ENCODE data around the gene SLC2A13.
"Not testable (repeated sequence)": the region's sequence is repeated elsewhere in the genome, so short reads cannot be mapped to it uniquely, and the experiment has no call there.

The SLC2A13 gene

DNA sequence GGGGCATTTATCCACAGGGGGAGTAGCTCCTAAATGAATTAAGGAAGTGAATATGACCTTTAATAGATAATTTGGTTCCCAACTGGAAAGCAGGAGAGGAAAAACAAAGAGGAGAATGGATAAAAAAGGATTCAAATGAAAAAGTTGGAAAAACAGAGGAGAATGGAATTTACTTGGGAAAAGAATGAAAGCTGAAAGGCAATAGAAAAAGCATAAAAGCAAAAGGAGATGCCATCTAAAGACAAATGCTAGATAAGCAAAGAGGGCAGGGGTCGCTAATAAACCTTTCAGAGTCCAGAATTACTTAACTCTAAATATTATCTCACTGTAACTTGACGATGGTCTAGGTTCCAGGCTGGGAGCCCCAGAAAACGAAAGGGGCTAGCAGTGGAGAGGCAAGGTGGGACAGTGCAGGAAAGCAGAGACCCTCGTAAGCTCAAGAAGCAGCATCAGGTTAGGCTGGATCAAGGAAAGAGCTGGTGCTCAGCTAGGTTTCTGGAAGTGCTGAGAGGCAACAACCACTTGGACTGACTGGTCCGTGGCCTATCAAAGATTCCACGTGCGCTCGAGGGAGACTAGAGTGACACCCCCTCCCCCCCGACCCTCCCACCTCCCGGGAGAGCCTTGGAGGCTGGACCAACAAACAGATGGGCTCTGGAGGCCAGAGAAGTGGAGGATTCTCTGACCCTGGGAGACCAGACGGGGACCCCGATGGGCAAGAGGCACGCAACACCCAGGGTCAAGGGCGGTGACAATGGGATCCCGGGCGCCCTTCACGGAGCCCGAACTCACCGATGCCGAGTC, 1.2 kb downstream of the SLC2A13 start:
- DNase-seq (ENCODE audit: low spot score) = no peak

DNA sequence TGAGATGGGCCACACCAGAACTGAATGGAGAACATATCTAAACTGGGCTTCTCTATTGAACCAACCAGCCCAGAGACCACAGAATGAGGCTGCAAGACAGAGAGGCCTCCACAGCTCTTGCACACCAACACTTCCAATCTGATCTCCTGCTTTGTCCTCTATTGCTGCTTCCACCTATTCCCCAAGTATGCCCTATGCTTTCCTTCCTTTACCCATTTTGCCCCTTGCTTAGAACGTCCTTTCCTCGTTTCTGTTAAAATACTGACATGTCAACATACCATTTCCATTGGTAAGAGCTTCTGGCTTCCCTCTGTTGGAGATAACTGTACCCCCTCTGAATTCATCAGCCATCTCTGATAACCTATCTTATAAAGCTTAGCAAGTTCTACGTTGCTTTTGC, 2.8 kb downstream of the SLC2A13 start:
- no peak for DNase-seq (ENCODE audit: low spot score)

DNA sequence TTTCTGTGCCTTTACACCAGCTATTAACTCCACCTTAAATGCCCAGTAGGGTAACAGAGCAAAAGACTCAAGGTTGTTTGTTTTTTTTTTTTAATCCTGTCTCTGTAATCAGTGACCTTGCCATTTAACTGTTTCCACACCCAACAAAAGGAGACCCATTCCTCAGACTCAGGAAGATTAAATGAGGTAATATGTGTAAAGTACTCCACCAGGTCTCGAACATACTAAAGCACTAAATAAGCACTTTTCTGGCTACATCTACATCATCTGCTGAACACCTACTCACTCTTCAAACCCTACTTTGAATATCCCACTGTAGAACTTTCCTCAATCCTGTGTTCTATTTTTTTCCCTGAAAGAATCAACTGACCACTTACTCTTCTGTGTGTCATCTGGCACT, 4.1 kb downstream of the SLC2A13 start:
- no peak for DNase-seq (ENCODE audit: low spot score)

DNA sequence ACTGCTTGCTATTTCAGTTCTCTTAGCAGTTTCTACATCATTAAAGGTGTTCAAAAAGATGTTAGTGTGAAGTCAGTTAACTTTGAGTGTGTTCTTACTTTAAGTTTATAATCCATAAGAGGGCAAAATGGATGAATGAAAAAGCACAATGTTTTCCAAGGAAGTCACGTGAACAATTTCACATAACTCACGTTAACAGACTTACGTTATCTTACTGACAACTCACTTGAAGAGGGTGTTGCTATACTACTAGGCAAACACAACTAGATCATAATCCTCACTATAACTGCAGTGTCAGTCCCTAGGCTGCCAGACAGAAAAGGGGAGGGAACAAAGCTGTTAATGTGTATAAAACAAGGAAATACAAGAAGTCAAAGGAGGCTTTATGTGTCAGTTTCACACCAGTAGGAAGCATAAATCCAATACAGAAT, 6.4 kb downstream of the SLC2A13 start:
- DNase-seq (ENCODE audit: low spot score) = no peak

DNA sequence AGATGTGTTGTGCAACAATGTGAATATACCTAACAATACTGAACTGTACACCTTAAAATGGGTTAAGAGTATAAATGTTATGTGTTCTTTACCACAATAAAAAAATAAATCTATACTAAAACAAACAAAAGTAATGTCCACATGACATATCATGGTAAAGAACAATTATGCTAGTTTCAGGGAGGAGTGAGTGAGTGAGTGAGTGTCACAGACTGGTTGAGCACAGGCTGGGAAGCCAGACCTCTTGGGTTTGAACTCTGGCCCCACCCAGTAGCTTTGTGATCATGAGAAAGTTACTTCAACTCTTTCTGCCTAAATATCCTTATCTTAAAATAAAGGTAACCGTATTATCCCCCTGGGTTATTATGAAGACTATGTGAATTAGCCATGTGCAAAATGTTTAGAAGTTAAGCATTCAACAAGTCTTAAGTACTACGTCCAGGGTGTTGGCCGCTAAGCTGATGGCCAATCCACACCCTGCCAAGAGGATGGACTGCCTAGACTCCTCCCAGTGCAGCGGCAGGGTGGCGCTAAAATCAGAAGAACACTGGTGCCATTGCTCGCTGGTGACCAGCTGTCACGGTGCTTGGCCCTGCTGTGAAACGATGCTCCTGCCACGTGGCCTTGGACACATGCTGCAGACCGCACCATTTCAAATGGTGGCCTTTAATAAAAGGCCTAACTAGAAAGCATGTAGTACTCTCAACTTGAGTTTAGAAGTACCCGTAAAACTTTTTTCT, 7.3 kb downstream of the SLC2A13 start:
- no peak for DNase-seq (ENCODE audit: low spot score)

DNA sequence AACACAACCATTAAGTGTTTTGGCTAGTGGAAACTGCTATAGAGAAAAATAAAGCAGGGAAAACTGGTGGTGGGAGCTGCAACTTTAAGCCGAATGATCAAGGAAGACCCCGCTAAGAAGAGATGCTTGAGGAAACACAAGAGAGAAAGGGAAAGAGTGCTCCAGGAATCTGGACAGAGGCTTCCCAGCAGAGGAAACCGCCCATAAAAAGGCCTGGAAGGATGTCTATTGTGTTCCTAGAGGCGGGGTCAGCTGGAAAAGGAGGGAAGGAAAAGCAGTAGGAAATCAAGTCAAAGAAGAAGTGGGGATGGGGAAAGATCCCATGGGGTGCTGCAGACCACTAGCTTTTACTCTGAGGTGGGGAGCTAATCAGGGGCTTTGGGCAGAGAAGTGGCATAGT, 12.4 kb downstream of the SLC2A13 start:
- no peak for DNase-seq (ENCODE audit: low spot score)

DNA sequence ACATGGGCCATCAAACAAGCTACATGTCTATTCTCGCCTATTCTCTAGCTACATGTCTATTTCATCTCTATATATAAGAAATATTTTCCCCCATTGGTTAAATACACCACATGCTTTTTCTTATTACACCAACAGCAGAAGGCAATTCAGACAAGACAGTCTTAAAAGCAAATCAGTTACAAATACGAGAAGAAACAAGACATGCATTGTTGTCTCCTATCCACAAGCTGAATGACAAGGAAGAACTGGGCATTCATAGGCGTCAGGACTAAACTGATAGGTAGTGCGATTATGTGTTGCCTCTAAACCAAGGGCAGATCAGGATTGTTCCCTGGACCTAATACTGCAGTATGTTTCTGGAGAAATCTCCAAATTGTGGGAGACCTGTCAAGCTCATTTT, 19.4 kb downstream of the SLC2A13 start:
- DNase-seq (ENCODE audit: low spot score) = no peak

DNA sequence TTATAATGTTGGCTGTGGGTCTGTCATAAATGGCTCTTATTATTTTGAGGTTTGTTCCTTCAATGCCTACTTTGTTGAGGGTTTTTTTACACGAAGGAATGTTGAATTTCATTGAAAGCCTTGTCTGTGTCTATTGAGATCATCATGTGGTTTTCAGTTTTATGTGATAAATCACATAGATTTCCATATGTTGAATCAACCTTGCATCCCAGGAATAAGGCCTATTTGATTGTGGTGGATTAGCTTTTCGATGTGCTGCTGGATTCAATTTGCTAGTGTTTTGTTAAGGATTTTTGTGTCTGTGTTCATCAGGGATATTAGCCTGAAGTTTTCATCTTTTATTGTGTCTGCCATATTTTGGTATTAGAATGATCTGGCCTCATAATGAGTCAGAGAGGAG, 27.6 kb downstream of the SLC2A13 start:
- DNase-seq (ENCODE audit: low spot score) = no peak

DNA sequence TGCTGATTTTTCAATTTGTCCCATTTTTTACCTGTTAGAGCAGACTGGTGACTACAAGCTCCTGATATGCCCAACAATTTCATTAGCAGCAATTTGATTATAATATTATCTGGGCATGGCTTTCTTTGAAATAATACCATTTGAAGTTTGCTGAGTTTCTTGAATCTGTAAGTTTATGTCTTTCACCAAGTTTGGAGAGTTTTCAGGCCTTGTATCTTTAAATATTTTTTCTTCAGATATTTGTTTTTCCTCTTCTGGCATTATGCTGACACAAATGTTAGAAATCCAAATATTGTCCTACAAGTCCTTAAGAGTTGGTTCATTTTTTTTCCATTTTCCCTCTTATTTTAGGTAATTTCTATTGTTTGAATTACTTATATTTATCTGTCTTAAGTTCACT, 30.4 kb downstream of the SLC2A13 start:
- DNase-seq (ENCODE audit: low spot score) = no peak

DNA sequence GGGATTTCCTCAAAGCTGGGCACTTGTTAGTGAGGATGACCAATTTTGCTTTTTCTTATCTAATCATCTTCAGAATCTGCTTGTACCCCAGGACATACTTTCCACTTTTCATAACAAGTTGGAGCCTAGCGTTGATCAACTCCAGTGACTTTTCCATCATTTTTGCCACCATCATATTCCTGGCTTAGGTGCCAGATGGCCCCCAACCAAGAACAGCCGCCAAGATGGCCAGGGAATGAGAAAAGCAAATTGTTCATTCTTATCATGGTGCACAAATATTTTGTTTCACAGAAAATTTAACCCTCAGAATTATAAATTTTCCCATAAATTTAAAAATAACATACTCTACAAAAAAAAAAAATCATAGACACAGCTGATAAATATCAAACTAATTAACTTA, 37.5 kb downstream of the SLC2A13 start:
- no peak for DNase-seq (ENCODE audit: low spot score)

DNA sequence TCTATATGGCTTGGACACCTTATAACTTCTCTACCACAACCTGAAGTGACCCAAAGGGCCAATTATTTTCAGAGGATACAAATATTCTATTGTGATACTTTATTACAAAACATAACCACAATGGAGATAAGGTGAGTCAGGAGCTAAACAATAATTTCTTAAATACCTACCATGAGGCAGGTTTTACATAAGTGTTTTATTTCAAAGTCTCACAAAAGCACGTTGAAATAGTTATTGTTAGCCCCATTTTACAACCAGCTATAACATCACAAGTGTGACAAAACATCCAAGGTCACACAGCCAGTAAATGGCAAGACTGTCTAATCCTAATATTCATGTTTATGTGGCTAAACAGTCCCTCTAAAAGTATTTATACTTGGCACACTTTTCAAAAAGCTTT, 40.2 kb downstream of the SLC2A13 start:
- DNase-seq (ENCODE audit: low spot score) = no peak

DNA sequence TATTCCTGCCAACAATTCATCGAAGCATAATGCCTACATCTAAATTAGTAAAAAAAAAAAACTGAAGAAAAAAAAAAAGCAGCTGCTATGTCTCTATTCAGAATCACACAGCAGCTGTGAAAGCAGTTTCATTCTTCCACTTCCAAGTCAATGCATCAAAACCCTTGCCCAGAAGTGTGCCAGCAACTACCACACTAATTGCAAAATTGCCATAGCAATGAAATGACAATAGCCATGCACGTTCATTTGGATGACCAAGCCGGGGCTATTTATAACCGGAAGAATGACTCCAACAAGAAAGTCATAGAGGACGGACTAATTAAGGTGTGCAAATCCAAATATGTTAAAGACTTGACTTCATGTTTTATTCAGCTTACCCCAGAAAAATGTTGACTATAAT, 42.5 kb downstream of the SLC2A13 start:
- DNase-seq (ENCODE audit: low spot score) = peak; percentile 49

DNA sequence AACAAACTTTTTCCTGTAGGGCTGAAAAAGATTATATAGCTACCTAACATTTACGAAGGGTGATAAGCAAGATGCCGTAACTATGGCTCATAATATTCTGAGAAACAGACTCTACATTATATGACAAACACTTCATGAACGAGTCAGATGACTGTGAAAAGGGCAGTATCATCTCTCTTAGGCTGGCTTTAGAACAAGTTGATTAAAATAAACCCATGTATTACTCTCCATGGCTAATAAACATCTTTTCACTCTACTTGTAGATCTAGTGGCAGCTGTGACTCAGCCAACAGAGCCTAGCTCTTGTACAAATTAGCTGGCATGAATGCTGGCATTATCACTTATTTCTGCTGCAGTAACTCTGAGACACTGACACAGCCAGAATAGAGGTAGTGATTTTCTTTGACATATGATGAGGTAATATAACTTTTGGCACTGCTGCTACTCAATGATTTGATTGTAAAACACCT, 47.1 kb downstream of the SLC2A13 start:
- DNase-seq (ENCODE audit: low spot score) = no peak

DNA sequence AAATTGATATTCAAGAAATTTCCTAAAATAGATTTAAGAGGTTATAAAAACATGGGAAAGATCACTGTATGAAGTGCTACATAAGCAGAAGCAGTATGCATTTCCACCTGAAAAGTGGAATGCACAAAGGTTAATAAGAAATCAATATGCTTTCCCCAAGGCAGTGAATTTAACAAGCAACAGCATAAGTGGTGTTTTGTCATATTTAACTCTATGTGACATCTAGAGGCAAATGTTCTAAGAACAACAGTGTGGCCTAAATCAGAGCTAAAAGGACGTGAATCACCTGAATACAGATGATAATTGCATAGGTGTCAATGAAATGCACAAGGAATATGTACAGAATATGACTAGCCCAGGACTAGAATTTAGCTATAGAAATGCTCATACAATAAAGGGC, 49.5 kb downstream of the SLC2A13 start:
- no peak for DNase-seq (ENCODE audit: low spot score)

DNA sequence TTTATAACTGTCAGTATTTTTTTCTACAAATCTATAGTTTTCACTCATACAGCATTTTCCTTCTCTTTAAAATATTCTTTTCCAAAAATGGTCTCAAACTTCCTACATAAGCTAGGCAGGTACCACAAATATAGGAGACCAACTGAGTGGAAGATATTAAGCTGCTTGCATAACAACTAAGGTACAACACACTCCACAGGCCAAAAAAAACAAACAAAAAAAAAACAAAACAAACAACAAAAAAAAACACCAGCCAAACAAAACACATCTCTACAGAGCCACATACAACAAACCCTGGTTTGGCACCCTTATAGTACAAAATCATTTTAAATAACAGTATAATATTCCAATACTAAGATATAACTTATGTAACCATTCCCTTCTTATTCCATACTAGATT, 50.1 kb downstream of the SLC2A13 start:
- DNase-seq (ENCODE audit: low spot score) = no peak

DNA sequence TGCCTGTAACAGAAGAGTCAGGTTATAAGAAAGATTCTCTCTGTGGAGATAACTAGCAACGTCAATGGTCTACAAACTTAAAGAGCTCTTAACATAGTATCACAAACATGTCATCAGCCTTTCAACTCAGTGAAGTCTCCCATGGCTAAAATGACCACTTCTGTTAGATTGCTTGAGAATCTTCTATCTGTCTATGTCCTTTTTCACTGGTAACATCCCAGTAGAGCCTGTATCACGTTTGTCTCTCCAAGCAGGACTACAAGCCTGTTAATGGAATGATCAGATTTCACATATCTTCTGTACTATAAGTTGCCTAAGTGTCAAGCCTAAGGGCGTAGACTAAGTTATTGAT, 50.7 kb downstream of the SLC2A13 start:
- no peak for DNase-seq (ENCODE audit: low spot score)

DNA sequence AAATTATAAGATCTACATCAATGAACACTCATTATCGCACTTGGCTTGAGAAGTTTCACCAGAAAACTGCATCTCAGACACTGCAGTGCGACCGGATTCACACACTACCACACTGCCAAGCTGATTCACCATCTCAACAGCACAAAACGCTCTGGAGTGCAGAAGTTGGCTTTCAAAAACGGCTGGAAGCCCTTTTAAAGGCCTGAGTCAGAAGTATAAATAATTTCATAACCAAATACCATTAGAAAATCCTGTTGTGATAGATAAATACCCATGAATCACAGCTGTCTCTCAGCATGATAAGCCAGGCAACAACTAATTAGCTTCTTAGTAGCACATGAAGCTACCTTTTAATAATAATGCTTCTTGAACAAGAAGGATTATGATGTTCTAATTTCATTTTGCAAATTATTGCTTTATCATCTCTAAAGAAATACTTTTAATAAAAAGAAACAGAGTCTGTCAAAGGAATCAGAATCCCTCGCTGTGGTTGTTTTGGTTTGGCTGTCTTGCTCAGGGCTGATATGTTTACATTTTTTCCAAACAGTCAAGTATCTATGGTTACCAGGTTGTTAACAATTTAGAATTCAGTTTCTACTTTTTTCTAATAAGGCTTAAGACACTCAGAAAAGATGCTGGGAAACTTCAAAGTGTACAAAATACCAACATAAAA, 51.2 kb downstream of the SLC2A13 start:
- peak; percentile 81 for DNase-seq (ENCODE audit: low spot score)

DNA sequence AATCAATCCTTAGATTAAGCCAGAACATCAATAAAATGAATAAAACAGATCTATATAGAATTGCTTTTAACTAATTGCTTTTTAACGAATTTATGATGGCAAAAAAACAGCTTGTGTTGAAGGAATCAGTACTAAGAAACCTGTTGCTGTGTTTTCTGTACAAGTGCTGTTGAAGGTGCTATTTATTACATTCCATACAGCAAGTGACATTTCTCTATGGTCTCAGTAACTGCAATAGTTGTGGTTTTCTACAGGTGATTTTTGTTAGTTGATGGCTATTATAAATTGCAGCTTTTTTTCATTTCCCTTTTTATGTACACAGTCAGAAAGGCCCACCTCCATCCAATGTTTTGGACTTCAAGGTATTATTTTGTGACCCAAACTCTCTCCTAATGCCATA, 56.6 kb downstream of the SLC2A13 start:
- no peak for DNase-seq (ENCODE audit: low spot score)

DNA sequence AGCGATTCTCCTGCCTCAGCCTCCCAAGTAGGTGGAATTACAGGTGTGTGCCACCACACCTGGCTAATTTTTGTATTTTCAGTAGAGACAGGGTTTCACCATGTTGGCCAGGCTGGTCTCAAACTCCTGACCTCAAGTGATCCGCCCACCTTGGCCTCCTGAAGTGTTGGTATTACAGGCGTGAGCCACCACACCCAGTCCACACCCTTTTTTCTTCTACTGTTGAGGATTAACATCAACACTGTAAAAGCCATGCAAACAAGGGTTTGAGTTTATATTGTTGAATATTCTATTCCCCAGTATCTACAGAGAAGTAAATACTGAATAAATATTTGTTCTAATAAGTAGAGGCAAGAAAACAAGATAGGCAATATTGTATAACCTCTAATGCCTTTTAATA, 58.9 kb downstream of the SLC2A13 start:
- DNase-seq (ENCODE audit: low spot score) = not testable (repeated sequence)

DNA sequence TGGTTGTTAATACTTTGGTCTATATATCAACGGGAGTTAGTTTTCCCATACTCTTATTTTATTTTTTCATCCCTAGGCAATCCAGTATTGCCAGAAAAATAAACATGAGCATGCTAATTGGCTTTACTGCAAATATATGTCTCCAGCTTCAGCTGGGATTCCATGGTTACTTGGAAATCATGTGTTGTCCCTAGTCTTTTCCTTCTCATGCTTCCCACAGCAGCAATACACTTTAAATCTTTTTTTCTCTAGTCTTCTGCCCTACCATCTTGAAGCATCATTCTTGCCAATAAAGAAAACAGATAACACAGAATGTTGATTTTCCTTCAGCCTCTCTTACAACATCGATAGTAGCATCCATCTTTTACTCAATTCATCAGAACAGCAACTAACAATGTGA, 60.2 kb downstream of the SLC2A13 start:
- no peak for DNase-seq (ENCODE audit: low spot score)

DNA sequence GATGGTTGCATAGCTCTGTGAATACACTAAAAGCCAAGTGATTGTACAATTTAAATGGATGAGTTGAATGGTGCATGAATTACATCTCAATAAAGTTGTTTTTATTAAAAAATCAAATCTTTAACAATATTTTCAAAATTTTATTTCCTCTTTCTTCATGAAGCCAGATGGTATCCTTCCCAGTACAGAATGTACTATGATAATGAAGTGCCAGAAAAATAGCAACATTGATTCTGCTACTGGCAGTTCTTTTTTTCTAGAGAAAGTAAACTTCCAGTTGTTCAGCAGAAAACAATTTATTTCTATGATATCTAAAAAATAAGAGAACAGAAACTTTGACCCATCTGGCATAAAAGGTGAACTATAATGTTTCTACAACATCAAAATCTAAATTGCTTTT, 61.5 kb downstream of the SLC2A13 start:
- no peak for DNase-seq (ENCODE audit: low spot score)

DNA sequence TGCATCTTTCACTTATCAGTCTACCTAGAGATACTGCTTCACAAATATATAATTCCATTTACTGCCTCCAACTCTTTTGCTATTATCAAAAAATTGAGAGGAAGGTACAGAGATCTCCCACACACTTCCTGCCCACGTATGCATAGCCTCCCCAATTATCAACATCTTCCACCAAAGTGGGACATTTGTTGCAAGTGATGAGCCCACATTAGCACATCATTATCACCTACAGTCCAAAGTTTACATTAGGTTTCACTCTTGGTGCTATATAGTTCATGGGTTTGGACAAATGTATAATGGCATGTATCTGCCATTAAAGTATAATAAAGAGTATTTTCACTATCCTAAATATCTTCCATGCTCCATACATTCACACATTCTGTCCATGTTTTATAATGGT, 66.3 kb downstream of the SLC2A13 start:
- no peak for DNase-seq (ENCODE audit: low spot score)

DNA sequence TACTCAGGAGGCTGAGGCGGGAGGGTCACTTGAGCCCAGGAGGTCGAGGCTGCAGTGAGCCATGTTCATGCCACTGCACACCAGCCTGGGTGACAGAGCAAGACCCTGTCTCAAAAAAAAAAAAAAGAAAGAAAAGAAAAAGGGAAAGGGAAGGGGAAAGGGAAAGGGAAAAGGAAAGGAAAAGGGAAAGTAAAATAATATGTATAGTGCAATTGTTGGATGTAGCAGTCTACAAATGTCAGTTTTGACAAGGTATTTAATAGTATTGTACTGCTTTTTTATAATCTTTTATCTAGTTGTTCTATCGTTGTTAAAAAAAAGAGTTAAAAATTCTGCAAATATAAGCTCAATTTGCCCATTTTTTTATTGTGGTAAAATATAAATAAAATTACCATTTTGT, 67.3 kb downstream of the SLC2A13 start:
- no peak for DNase-seq (ENCODE audit: low spot score)

All from AG20443 (cell line).